NT2/D1 (cell line): ENCODE data around the gene TBL1X.

Source experiments
- SUZ12 ChIP-seq: IDR thresholded peaks from 2 replicates; pipeline ENCODE4 v1.6.1; 2011; ENCODE audit not compliant: insufficient read length, insufficient read depth; ENCODE audit errors: extremely low read depth
- YY1 ChIP-seq: IDR thresholded peaks from 2 replicates; pipeline ENCODE4 v1.6.1; 2011; ENCODE audit not compliant: insufficient read length, insufficient read depth
- ZNF274 ChIP-seq: IDR thresholded peaks from 2 replicates; pipeline ENCODE4 v1.6.1; 2011; ENCODE audit warnings: mild to moderate bottlenecking, low read depth, low read length

DNA sequence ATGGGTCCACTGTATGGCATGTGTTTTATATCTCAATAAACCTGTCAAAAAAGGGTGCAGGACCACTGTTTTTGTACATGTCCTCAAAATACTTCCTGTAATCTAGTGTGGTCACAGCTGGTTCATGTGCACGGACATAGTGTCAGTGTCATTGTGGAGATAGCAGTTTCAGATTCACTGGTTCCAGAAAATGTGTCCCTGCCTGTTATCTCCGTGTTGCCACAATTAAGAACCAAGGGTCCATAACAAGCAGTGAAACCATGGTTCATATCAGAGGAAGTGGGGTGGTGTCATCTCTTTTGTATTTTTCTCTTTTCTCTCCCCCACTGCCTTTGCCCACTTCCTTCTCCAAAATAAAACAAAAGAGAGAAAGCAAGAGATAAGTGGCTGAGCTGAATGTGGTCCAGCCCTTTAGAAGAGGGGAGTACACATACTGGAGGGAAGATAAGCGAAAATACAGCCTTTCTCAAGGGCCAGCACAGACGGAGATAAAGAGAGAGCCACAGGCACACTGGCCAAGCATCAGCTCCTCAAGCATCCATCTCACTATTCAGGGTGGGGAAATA, 51.2 kb downstream of the TBL1X start:
- no peak for TF ChIP-seq SUZ12
- TF ChIP-seq YY1 = no peak
- no peak for TF ChIP-seq ZNF274
